Panc1 (cell line): ENCODE data around the gene THRAP3. TPM values are rescaled to one million over a fixed set of nuclear protein-coding genes. Genes with fewer than 3 reads are reported as not detected.

Experiments
- ATAC-seq: fragments of 200-7000 bp; cut with Tn5 transposase; 2 replicates; pipeline ENCODE4 v1.9.1; 2020; ENCODE audit warnings: mild to moderate bottlenecking, moderate library complexity
- BruUV-seq: library from RNA; stranded (reverse); fragments of 400-500 nt; replicated peaks from 2 replicates; lab custom pipeline; 2021; lab: Mats Ljungman, UMichigan
- CTCF ChIA-PET: fragments of 300-600 bp; sonication (Branson Sonifier 250); formaldehyde crosslinking; loops from one replicate; lab custom pipeline; 2022; ENCODE audit warnings: antibody characterized with exemption; lab: Charles Lee
- POLR2A ChIA-PET: fragments of 300-600 bp; sonication (Branson Sonifier 250); formaldehyde crosslinking; loops from one replicate; lab custom pipeline; 2022; ENCODE audit warnings: antibody characterized with exemption; lab: Charles Lee
- DNase-seq: peaks from one replicate; pipeline ENCODE4 v3.0.0-alpha.2; 2010; ENCODE audit warnings: low read depth, low spot score
- H3K27ac ChIP-seq: 2 replicates; pipeline ENCODE4 v1.5.1; 2011; ENCODE audit warnings: mild to moderate bottlenecking, low read length, inconsistent platforms
- H3K27me3 ChIP-seq: fragments of 200-500 bp; sonication (Bioruptor generic); 2 replicates; pipeline ENCODE4 v1.6.0; 2014; ENCODE audit warnings: low read length, inconsistent platforms; ENCODE audit not compliant: control insufficient read depth, insufficient read depth
- H3K36me3 ChIP-seq: fragments of 200-500 bp; sonication (Bioruptor generic); 2 replicates; pipeline ENCODE4 v1.5.1; 2014; ENCODE audit warnings: inconsistent platforms, mild to moderate bottlenecking, low read length, moderate library complexity; ENCODE audit not compliant: control insufficient read depth, insufficient read depth
- H3K4me1 ChIP-seq: 2 replicates; pipeline ENCODE4 v1.5.1; 2011; ENCODE audit warnings: inconsistent platforms, mild to moderate bottlenecking, low read length, moderate library complexity; ENCODE audit not compliant: control insufficient read depth, insufficient read depth
- H3K4me3 ChIP-seq, 2 experiments: 2 replicates each; pipeline ENCODE4 v1.5.1; 2011 to 2012; ENCODE audit warnings: low read depth in 2 of 2, low read length in 2 of 2, mild to moderate bottlenecking in 2 of 2, inconsistent platforms in 1 of 2, moderate library complexity in 1 of 2
- H3K9me3 ChIP-seq: fragments of 200-500 bp; sonication (Bioruptor generic); 2 replicates; pipeline ENCODE4 v1.5.1; 2014; ENCODE audit warnings: low read depth, mild to moderate bottlenecking, inconsistent platforms, low read length, moderate library complexity; ENCODE audit not compliant: control insufficient read depth, insufficient read depth
- CTCF ChIP-seq: fragments of 450-650 bp; IDR thresholded peaks from 2 replicates; pipeline ENCODE4 v1.5.1; 2017; ENCODE audit warnings: mild to moderate bottlenecking
- POLR2AphosphoS5 ChIP-seq: IDR thresholded peaks from 2 replicates; pipeline ENCODE4 v1.6.1; 2012; ENCODE audit warnings: mild to moderate bottlenecking, low read depth, low read length, moderate library complexity
- REST ChIP-seq, 2 experiments: IDR thresholded peaks; 2 replicates each; pipeline ENCODE4 v1.6.1; 2011 to 2012; ENCODE audit warnings: low read depth in 2 of 2, control low read depth in 1 of 2, low read length in 1 of 2, mild to moderate bottlenecking in 1 of 2, moderate library complexity in 1 of 2; ENCODE audit not compliant: insufficient read depth in 1 of 2
- SIN3A ChIP-seq: IDR thresholded peaks from 2 replicates; pipeline ENCODE4 v1.6.1; 2012; ENCODE audit warnings: low read depth, mild to moderate bottlenecking, low read length, moderate library complexity, borderline replicate concordance; ENCODE audit not compliant: insufficient read depth
- TCF7L2 ChIP-seq: IDR thresholded peaks from 2 replicates; pipeline ENCODE4 v1.6.1; 2011; ENCODE audit warnings: mild to moderate bottlenecking, low read depth, low read length, inconsistent platforms
- in situ Hi-C: cut with HindIII; loops from 2 replicates; pipeline ENCODE4 v1.10.0; 2016; ENCODE audit warnings: low sequenced_read_pairs, low pct_unique_long_range_greater_than_20kb
- intact Hi-C: fragments of 100-400 bp; cut with micrococcal nuclease; formaldehyde crosslinking; loops from one replicate; pipeline ENCODE4 v1.10.0; 2022; ENCODE audit not compliant: unreplicated experiment
- total RNA-seq: library from RNA; stranded (reverse); gene quantifications from one replicate; pipeline ENCODE4 v1.2.1, GENCODE V29; 2021; ENCODE audit not compliant: unreplicated experiment

Gene THRAP3
- total RNA-seq, 1 experiment from 2014 or later, result 114 TPM

DNA sequence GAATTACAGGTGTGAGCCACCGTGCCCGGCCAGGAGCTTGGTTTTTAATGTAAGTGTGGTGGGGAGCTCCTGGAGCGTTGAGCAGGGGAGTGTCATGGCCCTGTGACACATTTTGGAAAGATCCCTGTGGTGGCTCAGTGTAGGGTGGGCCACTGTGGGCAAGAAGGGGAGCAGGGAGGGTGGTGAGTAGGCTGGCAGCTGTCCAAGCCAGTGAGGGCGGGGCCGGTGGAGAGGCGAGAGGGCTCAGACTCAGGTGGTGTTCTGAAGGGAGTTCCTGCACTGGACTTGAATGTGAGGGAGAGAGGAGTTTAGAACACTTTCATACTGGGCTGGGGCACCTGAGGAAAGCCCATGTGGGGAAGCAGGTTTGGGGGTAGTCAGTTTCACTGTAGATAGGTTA lies 102.3 kb downstream of the THRAP3 start:
- DNase-seq, result no peak
- intact Hi-C loops, result no loop called here
- CTCF ChIA-PET, result no interaction called here

DNA sequence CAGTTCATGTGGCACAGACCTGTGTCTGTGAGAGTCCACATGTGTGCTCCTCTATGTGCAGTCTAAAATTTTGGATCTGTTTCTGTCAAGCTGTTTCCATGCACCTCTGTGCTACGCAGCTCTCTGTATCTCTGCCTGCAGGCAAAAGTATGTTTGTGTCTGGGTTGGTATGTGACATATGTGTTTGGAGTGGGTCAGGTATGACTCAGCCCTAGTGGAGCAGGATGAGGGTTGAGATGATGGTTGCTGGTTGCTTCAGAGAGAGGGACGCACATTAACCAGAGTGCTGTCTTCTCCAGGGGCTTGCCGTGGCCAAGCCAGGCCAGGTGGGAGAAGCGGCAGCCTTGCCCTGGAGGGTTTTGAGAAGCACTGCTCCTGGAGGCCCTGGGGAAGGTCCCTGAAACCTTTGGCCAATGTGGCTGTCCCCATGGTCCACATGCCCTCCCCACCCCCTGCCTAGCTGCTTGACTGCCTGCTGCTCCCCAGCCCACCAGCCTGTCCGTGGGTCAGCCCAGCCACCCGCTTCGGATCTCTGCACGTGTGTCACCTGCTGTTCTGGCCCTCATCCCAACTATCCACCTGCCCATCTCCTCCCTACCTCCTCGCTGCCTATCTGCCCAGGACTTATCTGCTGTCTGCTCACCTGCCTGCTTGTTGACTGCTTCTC lies 103.3 kb downstream of the THRAP3 start:
- CTCF ChIA-PET, result no interaction called here
- POLR2A ChIA-PET, result interaction anchor here (1.0 kb wide), 1 partner anchor 9 kb away, joined by 3 read pairs; no protein-coding TSS in a partner anchor
- DNase-seq (no peak), ATAC-seq (no peak)
- Histone ChIP-seq H3K4me3 (no peak overlapping the region), H3K9me3 (no peaks in the 10 kb centered on the region), H3K4me1 (peaks cover 10% of the 10 kb centered on the region), H3K27ac (no peak overlapping the region), H3K36me3 (no peaks in the 10 kb centered on the region), H3K27me3 (no peaks in the 10 kb centered on the region)
- no TSS peak for BruUV-seq
- TF ChIP-seq CTCF, result no peak
- TF ChIP-seq TCF7L2, result no peak
- TF ChIP-seq REST (IDR thresholded peaks at IDR 0.05; ENCODE audit: insufficient read depth in 1 of 2, low read depth in 2 of 2, low read length in 1 of 2), result no peak
- TF ChIP-seq POLR2AphosphoS5, result no peak
- TF ChIP-seq SIN3A, result no peak
- intact Hi-C loops (no loop called here), in situ Hi-C loops (no loop called here)

More for the DNA sequence above, 102.3 kb downstream of the THRAP3 start:
- in situ Hi-C loops, result no loop called here
- no peak for TF ChIP-seq POLR2AphosphoS5
- TF ChIP-seq REST (IDR thresholded peaks at IDR 0.05; ENCODE audit: insufficient read depth in 1 of 2, low read depth in 2 of 2, low read length in 1 of 2), result no peak
- no peak for TF ChIP-seq TCF7L2
- TF ChIP-seq SIN3A, result no peak
- no peak for TF ChIP-seq CTCF
- H3K36me3 ChIP-seq, result no peaks in the 10 kb centered on the region
- no peak overlapping the region for H3K4me3 ChIP-seq
- POLR2A ChIA-PET, result interaction anchor here (0.5 to 1.0 kb wide), 2 partner anchors 10 to 185 kb away, joined by 3 to 7 read pairs; no protein-coding TSS in a partner anchor
- no peaks in the 10 kb centered on the region for H3K9me3 ChIP-seq
- ATAC-seq, result no peak
- no peak overlapping the region for H3K27ac ChIP-seq
- no peaks in the 10 kb centered on the region for H3K27me3 ChIP-seq
- peaks cover 17% of the 10 kb centered on the region for H3K4me1 ChIP-seq
- BruUV-seq, result no TSS peak
